Stomach (tissue), 4 donors: ENCODE measurements around the gene ZNF687.

Experiments used
- CTCF ChIP-seq, 7 experiments: fragments of 450-650 bp in 4 of 7; fragments of 200-600 bp in 3 of 7; sonication (generic) in 3 of 7; IDR thresholded peaks; one replicate each; pipeline ENCODE4 v1.5.1; 2016 to 2019; ENCODE audit warnings: antibody characterized with exemption in 7 of 7, control low read depth in 2 of 7, mild to moderate bottlenecking in 1 of 7
- POLR2A ChIP-seq, 4 donors: fragments of 450-650 bp; IDR thresholded peaks; one replicate each; pipeline ENCODE4 v1.6.1; 2016; ENCODE audit warnings: antibody characterized with exemption in 4 of 4, control low read depth in 2 of 4, mild to moderate bottlenecking in 1 of 4, moderate library complexity in 1 of 4

- TF ChIP-seq POLR2A (IDR thresholded peaks at IDR 0.05) (no peak), CTCF (IDR thresholded peaks at IDR 0.05) (no peak)
Measured at GRCh38 chr1:151311011-151311410, 28.9 kb downstream of the ZNF687 start.
